HepG2 (cell line): Measurements from ENCODE around the gene PRR35. TPM values are rescaled to one million over a fixed set of nuclear protein-coding genes. Genes with fewer than 3 reads are reported as not detected.

Source experiments
- ATAC-seq: fragments of 200-7000 bp; cut with Tn5 transposase; 3 replicates; pipeline ENCODE4 v1.9.1; 2020; ENCODE audit warnings: mild to moderate bottlenecking, moderate library complexity
- BruUV-seq: library from RNA; stranded (reverse); fragments of 400-500 nt; replicated peaks from 2 replicates; lab custom pipeline; 2021; lab: Mats Ljungman, UMichigan
- CTCF ChIA-PET: fragments of 300-600 bp; formaldehyde crosslinking; extraction: SDS; loops from one replicate; lab custom pipeline; 2021; ENCODE audit warnings: low total read pairs, inconsistent platforms, low intra/inter-chr PET ratio; lab: Yijun Ruan, JAX
- POLR2A ChIA-PET: fragments of 350-600 bp; sonication (Branson Sonifier 250); formaldehyde crosslinking; loops from one replicate; lab custom pipeline; 2020; ENCODE audit warnings: antibody characterized with exemption, inconsistent platforms; lab: Yijun Ruan, JAX
- DNase-seq: peaks from one replicate; pipeline ENCODE4 v3.0.0-alpha.2; 2015; ENCODE audit warnings: low spot score
- FAIRE-seq: peaks from 3 replicates; lab custom pipeline; 2011; peaks lifted over from hg19 to GRCh38; lab: Jason Lieb, UNC
- H2AFZ ChIP-seq: one replicate; pipeline ENCODE4 v1.6.1; 2011; ENCODE audit warnings: low read length, inconsistent platforms
- H3K27ac ChIP-seq: fragments of 300-600 bp; 3 replicates; pipeline ENCODE4 v1.8.0; 2011; ENCODE audit warnings: mixed run types, mild to moderate bottlenecking, mixed read lengths, low read length, inconsistent platforms; ENCODE audit not compliant: insufficient read depth; ENCODE audit errors: extremely low read length
- H3K27me3 ChIP-seq, 2 experiments: fragments of 200-600 bp in 1 of 2; 2 replicates in 1 of 2; 3 replicates in 1 of 2; pipeline versions ENCODE4 v1.6.0 to v1.8.0; 2011; ENCODE audit warnings: low read length in 2 of 2, mild to moderate bottlenecking in 2 of 2, moderate library complexity in 2 of 2, inconsistent platforms in 1 of 2; ENCODE audit not compliant: insufficient read depth in 2 of 2, control insufficient read depth in 1 of 2
- H3K36me3 ChIP-seq, 2 experiments: fragments of 200-600 bp in 1 of 2; replicated peaks in 1 of 2; 2 replicates in 1 of 2; 3 replicates in 1 of 2; pipeline versions ENCODE4 v1.5.1 to v1.8.0; 2011; ENCODE audit warnings: low read length in 2 of 2, inconsistent platforms in 1 of 2; ENCODE audit not compliant: insufficient read depth in 2 of 2, control insufficient read depth in 1 of 2
- H3K4me1 ChIP-seq: 2 replicates; pipeline ENCODE4 v1.5.1; 2012; ENCODE audit warnings: low read length, inconsistent platforms; ENCODE audit not compliant: insufficient read depth
- H3K4me2 ChIP-seq: 2 replicates; pipeline ENCODE4 v1.6.0; 2011; ENCODE audit warnings: low read depth, low read length, inconsistent platforms
- H3K4me3 ChIP-seq, 3 experiments: fragments of 200-600 bp in 1 of 3; sonication (generic), shearing (Covaris generic) in 1 of 3; replicated peaks in 1 of 3; 2 replicates each; pipeline ENCODE4 v1.5.1; 2011 to 2016; ENCODE audit warnings: low read length in 3 of 3, inconsistent platforms in 2 of 3, low read depth in 2 of 3, mild to moderate bottlenecking in 2 of 3, control low read depth in 1 of 3, mixed read lengths in 1 of 3; ENCODE audit not compliant: insufficient read depth in 1 of 3
- H3K79me2 ChIP-seq: one replicate; pipeline ENCODE4 v1.6.1; 2011; ENCODE audit warnings: low read length, inconsistent platforms; ENCODE audit not compliant: insufficient read depth
- H3K9ac ChIP-seq: 2 replicates; pipeline ENCODE4 v1.6.0; 2011; ENCODE audit warnings: mild to moderate bottlenecking, low read depth, low read length, inconsistent platforms; ENCODE audit not compliant: insufficient read depth
- H3K9me3 ChIP-seq: 2 replicates; pipeline ENCODE4 v1.5.1; 2012; ENCODE audit warnings: mild to moderate bottlenecking, low read length
- H4K20me1 ChIP-seq: 2 replicates; pipeline ENCODE4 v1.6.0; 2011; ENCODE audit warnings: inconsistent platforms, mild to moderate bottlenecking, low read length, moderate library complexity; ENCODE audit not compliant: insufficient read depth
- DNMT1 ChIP-seq: sonication (generic); formaldehyde crosslinking; IDR thresholded peaks from 2 replicates; pipeline ENCODE4 v1.5.1; 2020; ENCODE audit warnings: mild to moderate bottlenecking, missing genetic modification reagents
- FIP1L1 ChIP-seq: fragments of 200-400 bp; formaldehyde crosslinking; IDR thresholded peaks from 2 replicates; pipeline ENCODE4 v1.6.1; 2018; ENCODE audit warnings: low read depth, mild to moderate bottlenecking, low read length, moderate library complexity, borderline replicate concordance; ENCODE audit not compliant: insufficient read depth
- HNRNPK ChIP-seq: fragments of 200-400 bp; formaldehyde crosslinking; IDR thresholded peaks from 2 replicates; pipeline ENCODE4 v1.6.1; 2018; ENCODE audit warnings: low read length, low read depth, moderate library complexity, mild to moderate bottlenecking; ENCODE audit not compliant: poor library complexity, severe bottlenecking
- HNRNPL ChIP-seq: fragments of 200-400 bp; formaldehyde crosslinking; IDR thresholded peaks from 2 replicates; pipeline ENCODE4 v1.6.1; 2017; ENCODE audit warnings: mild to moderate bottlenecking, low read depth, low read length
- SOX5 ChIP-seq: IDR thresholded peaks from 2 replicates; pipeline ENCODE4 v1.6.1; 2016; ENCODE audit warnings: borderline replicate concordance
- TBX2 ChIP-seq: sonication (generic); formaldehyde crosslinking; IDR thresholded peaks from 2 replicates; pipeline ENCODE4 v1.5.0; 2020; ENCODE audit warnings: missing genetic modification reagents, mild to moderate bottlenecking, borderline replicate concordance
- ZMAT3 ChIP-seq: sonication (generic); formaldehyde crosslinking; conservative IDR thresholded peaks from 2 replicates; pipeline ENCODE4 v1.7.0; 2021; ENCODE audit warnings: missing genetic modification reagents
- ZNF263 ChIP-seq: sonication (generic); formaldehyde crosslinking; IDR thresholded peaks from 2 replicates; pipeline ENCODE4 v1.4.0; 2020; ENCODE audit warnings: missing genetic modification reagents
- WGBS: methylation state at CpG from one replicate; pipeline ENCODE4 v1.1.6; 2017; ENCODE audit warnings: low lambda C conversion rate; 5-methylcytosine and 5-hydroxymethylcytosine counted together
- in situ Hi-C: cut with HindIII; loops from 2 replicates; pipeline ENCODE4 v1.10.0; 2017; ENCODE audit warnings: low pct_unique_long_range_greater_than_20kb; ENCODE audit not compliant: extremely low pct_ligation_motif_present
- intact Hi-C: fragments of 100-400 bp; cut with micrococcal nuclease; formaldehyde crosslinking; loops from one replicate; pipeline ENCODE4 v1.10.0; 2022; ENCODE audit not compliant: unreplicated experiment
- polyA plus RNA-seq, 8 experiments: library from polyadenylated mRNA; depleted of rRNA in 3 of 8; stranded (reverse) in 7 of 8; unstranded in 1 of 8; fragments of >200 nt; fragmentation: Illumina TruSeq in 4 of 8; extraction: Trizol in 4 of 8; gene quantifications; 2 replicates each; pipeline versions ENCODE4 v1.2.1 to v1.2.3, GENCODE V29; 2011 to 2016; ENCODE audit warnings: low read depth in 4 of 8, missing spikeins in 1 of 8, mixed read lengths in 1 of 8; ENCODE audit not compliant: insufficient read depth in 1 of 8
- total RNA-seq, 5 experiments: library from RNA; depleted of rRNA; stranded (reverse); fragments of >200 nt; fragmentation: Illumina TruSeq; extraction: Trizol; gene quantifications; 2 replicates each; pipeline ENCODE4 v1.2.3, GENCODE V29; 2016; ENCODE audit warnings: low read depth in 1 of 5
- TF ChIP-seq, protein P1 (sequence below): sonication (generic); formaldehyde crosslinking; IDR thresholded peaks from 2 replicates; pipeline ENCODE4 v1.4.0; 2020; ENCODE audit warnings: missing genetic modification reagents
- TF ChIP-seq, protein P2 (sequence below): sonication (generic); formaldehyde crosslinking; IDR thresholded peaks from 2 replicates; pipeline ENCODE4 v1.4.0; 2020; ENCODE audit warnings: missing genetic modification reagents

The PRR35 gene
- total and polyA plus RNA-seq, 2 of the 13 experiments (the other 11 are each of a cell fraction or from before 2014, with no cell fraction given): 0.07 to 0.16 TPM

DNA sequence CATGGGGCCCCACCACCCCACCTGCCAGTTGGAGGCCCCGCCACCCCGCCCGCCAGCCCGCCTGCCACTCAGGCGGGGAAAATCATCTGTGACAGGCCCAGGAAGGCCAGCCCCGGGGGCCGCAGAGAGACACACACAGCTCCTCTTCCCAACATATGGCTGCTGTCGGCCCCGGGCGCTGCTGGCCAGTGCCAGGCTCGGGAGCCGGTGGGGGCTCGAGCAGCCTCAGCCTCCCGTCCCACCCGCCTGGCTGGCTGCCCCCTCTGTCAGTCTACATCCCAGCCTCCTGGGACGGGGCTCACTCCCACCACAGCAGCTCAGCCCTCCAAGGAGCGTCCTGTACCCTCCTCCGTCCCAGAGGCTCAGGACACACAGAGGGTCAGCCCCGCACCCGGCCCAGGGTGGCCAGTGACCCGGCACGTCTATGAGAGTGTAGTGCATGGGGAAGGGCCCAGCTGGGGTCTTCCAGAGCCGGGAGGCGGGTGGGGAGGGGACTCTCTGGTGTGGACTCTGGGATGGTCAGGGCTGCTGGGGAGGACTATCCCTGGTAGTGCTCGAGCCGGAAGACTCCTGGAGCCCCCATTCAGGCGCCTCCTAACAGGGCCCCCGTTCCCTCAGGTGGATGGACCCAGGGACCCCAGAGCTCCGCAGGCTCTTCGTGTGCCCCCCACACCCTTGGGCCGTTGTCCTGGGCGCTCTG is 3.6 kb upstream of the PRR35 start:
- in situ Hi-C loops: no loop called here
- TF ChIP-seq ZNF263 (CRISPR knock-in tag): peak; percentile 66
- TF ChIP-seq, protein P1, sequence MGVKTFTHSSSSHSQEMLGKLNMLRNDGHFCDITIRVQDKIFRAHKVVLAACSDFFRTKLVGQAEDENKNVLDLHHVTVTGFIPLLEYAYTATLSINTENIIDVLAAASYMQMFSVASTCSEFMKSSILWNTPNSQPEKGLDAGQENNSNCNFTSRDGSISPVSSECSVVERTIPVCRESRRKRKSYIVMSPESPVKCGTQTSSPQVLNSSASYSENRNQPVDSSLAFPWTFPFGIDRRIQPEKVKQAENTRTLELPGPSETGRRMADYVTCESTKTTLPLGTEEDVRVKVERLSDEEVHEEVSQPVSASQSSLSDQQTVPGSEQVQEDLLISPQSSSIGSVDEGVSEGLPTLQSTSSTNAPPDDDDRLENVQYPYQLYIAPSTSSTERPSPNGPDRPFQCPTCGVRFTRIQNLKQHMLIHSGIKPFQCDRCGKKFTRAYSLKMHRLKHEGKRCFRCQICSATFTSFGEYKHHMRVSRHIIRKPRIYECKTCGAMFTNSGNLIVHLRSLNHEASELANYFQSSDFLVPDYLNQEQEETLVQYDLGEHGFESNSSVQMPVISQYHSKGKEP (CRISPR knock-in tag): no peak
- Histone ChIP-seq H3K27ac (no peak overlapping the region), H3K36me3 (peaks cover 0 to under 1% of the 10 kb centered on the region in 2 experiments; a peak in 1 of 5 replicates), H3K4me3 (no peak overlapping the region), H3K27me3 (peaks cover 6 to 24% of the 10 kb centered on the region in 2 experiments; a peak in 4 of 5 replicates), H3K79me2 (no peaks in the 10 kb centered on the region), H2AFZ (no peak overlapping the region), H3K4me2 (no peak overlapping the region), H3K4me1 (peaks cover 74% of the 10 kb centered on the region), H3K9ac (no peak overlapping the region), H4K20me1 (no peaks in the 10 kb centered on the region), H3K9me3 (no peaks in the 10 kb centered on the region)
- FAIRE-seq: no peak
- no TSS peak for BruUV-seq
- ChIA-PET CTCF (no interaction called here), POLR2A (interaction anchor here (2.3 kb wide), 1 partner anchor 10 kb away, joined by 10 read pairs; the partner anchor contains the start of gene NHLRC4)
- DNase-seq: no peak
- ATAC-seq: no peak
- intact Hi-C loops: no loop called here
- WGBS: 75% methylated on average over 19 of the region's 32 CpGs

DNA sequence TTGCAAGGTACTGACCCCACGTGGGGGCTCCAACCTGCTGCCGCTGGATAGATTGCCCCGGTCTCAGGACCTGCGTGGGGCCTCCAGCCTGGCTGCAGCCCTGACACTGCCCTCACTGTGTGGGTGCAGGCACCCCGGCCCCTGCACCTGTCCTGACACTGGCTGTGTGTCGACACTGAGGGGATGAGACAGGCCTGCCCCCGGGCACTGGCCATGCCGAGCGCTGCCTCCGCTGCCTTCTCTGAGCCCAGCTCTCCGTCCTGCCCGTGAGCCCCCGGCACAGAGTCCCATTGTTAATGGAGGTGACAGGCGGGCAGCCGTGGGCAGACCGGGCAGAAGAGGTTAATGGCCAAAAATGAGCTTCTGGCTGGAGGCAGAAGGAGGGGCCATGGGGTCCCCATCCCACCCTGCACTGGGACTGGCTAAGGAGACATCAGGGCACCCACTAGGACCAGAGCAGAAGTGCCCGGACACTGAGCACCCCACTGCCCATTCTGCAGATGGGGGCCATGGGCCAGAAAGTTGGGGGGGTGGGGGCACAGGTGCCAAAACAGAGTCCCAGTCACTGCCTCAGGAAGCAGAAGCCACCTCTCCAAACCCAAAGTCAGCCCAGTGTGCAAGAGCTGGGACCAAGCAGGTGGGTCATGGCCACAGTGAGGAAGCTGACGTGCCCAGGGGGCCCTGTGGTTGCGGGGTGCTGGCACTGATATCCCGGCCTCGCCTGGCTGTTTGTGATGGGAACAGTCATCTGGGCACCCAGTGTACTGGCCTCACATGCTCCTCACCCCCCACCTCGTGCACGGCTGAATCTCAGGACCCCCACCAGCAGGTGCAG is 2.5 kb upstream of the PRR35 start:
- Histone ChIP-seq H3K4me2 (peak overlapping the region; percentile 85), H3K4me3 (peak overlapping the region in 1 of 3 experiments; percentile 67; a peak in 1 of 6 replicates), H3K27me3 (peaks cover 11 to 34% of the 10 kb centered on the region in 2 experiments; a peak in 4 of 5 replicates), H3K79me2 (no peaks in the 10 kb centered on the region), H2AFZ (no peak overlapping the region), H3K9ac (no peak overlapping the region; the same call in 1 of the 2 replicates), H4K20me1 (no peaks in the 10 kb centered on the region), H3K4me1 (peaks cover 76% of the 10 kb centered on the region), H3K36me3 (no peaks in the 10 kb centered on the region), H3K27ac (peak overlapping the region; percentile 43), H3K9me3 (no peaks in the 10 kb centered on the region)
- WGBS: 20% methylated on average over 16 of the region's 23 CpGs
- ChIA-PET POLR2A (interaction anchor here (0.8 to 2.3 kb wide), 8 partner anchors 9 to 155 kb away, joined by 3 to 17 read pairs (median 5); partner anchors contain the start of gene NHLRC4), CTCF (no interaction called here)
- FAIRE-seq (no peak), ATAC-seq (peak; percentile 2), DNase-seq (no peak)
- in situ Hi-C loops: no loop called here
- intact Hi-C loops: no loop called here
- BruUV-seq: no TSS peak
- no peak for TF ChIP-seq FIP1L1
- no peak for TF ChIP-seq DNMT1 (CRISPR knock-in tag)
- no peak for TF ChIP-seq HNRNPK
- peak; percentile 92 for TF ChIP-seq HNRNPL
- no peak for TF ChIP-seq TBX2 (CRISPR knock-in tag)
- TF ChIP-seq SOX5: no peak
- TF ChIP-seq, protein P2, sequence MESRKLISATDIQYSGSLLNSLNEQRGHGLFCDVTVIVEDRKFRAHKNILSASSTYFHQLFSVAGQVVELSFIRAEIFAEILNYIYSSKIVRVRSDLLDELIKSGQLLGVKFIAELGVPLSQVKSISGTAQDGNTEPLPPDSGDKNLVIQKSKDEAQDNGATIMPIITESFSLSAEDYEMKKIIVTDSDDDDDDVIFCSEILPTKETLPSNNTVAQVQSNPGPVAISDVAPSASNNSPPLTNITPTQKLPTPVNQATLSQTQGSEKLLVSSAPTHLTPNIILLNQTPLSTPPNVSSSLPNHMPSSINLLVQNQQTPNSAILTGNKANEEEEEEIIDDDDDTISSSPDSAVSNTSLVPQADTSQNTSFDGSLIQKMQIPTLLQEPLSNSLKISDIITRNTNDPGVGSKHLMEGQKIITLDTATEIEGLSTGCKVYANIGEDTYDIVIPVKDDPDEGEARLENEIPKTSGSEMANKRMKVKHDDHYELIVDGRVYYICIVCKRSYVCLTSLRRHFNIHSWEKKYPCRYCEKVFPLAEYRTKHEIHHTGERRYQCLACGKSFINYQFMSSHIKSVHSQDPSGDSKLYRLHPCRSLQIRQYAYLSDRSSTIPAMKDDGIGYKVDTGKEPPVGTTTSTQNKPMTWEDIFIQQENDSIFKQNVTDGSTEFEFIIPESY (CRISPR knock-in tag): peak; percentile 57
- 0 out of 2 replicates have a peak, but pooled peaks have one; percentile 2 for TF ChIP-seq ZMAT3 (CRISPR knock-in tag)
